Stomach (tissue), 4 donors: ENCODE measurements around the gene FGFR2.

ENCODE experiments used
- CTCF ChIP-seq, 7 experiments: fragments of 450-650 bp in 4 of 7; fragments of 200-600 bp in 3 of 7; sonication (generic) in 3 of 7; IDR thresholded peaks; one replicate each; pipeline ENCODE4 v1.5.1; 2016 to 2019; ENCODE audit warnings: antibody characterized with exemption in 7 of 7, control low read depth in 2 of 7, mild to moderate bottlenecking in 1 of 7
- POLR2A ChIP-seq, 4 donors: fragments of 450-650 bp; IDR thresholded peaks; one replicate each; pipeline ENCODE4 v1.6.1; 2016; ENCODE audit warnings: antibody characterized with exemption in 4 of 4, control low read depth in 2 of 4, mild to moderate bottlenecking in 1 of 4, moderate library complexity in 1 of 4

DNA sequence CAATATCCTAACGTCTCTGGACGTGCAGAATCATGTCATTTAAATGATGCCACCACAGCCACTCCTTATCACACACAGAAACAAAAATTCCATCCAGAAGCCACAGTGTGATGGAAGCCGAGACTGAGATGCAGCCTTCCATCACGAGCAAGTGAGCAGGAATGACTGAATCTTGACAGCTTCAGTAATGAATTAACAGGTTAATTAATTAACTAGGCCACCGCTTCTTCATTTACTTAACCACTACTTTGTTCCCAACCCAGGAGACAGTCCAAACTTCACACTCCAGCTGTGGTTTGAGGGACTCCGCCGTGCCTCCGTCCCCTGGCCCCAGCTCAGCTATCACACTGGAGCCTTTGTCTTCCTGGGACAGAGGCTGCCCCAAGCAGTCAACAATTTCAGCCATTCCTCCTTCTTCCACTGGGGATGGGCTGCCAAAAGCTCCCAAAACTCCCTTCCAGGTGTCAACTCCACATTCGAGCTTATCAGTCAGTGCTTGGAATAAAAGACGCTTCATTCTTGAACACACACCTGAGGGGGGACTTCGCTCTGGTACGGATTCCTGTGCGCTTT lies 65.9 kb downstream of the FGFR2 start:
- TF ChIP-seq CTCF (IDR thresholded peaks at IDR 0.05), result no peak
- no peak for TF ChIP-seq POLR2A (IDR thresholded peaks at IDR 0.05)
